ENCODE data around the gene CCDC171. TPM values are rescaled to one million over a fixed set of nuclear protein-coding genes. Genes with fewer than 3 reads are reported as not detected.
"Not testable (repeated sequence)": the region's sequence is repeated elsewhere in the genome, so short reads cannot be mapped to it uniquely, and the experiment has no call there.

The CCDC171 gene
- total RNA-seq, 4 donors from 2014 or later: 1.1 to 5.1 (median 3.6) TPM

DNA sequence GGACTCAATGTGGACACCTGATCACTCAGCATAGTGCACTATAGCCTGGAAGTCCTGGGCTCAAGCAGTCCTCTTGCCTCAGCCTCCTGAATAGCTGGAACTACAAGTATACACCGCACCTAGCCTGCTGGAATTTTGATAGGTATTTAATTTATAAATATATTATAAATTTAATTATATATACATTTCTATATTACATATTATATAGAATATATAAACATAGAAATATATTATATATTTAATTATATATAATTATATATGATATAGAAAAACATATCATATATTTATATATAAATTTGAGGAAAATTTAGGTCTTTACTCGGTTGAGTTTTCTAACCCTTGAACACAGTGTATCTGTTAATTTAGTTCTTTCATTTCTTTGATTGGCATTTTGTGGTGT is 26.9 kb upstream of the CCDC171 start:
- in situ Hi-C loops (cut with MboI; ENCODE audit: low pct_ligation_motif_present in 1 of 4, low pct_unique_long_range_greater_than_20kb in 1 of 4, low sequenced_read_pairs in 3 of 4): no loop called here
- H3K4me3 ChIP-seq: no peak overlapping the region
- H3K36me3 ChIP-seq: no peaks in the 10 kb centered on the region
- H3K9me3 ChIP-seq: no peaks in the 10 kb centered on the region
- 83 to 96% methylated on average over 2 of the region's 2 CpGs for WGBS, 2 donors (ENCODE audit: low coverage in 1 of 2)
- no peak for TF ChIP-seq POLR2AphosphoS5 (IDR thresholded peaks at IDR 0.05)
- TF ChIP-seq CTCF (IDR thresholded peaks at IDR 0.05): no peak
- no peak for TF ChIP-seq POLR2A (IDR thresholded peaks at IDR 0.05)
- TF ChIP-seq EP300 (IDR thresholded peaks at IDR 0.05; ENCODE audit: low read depth): no peak
- DNase-seq: no peak
- H3K4me1 ChIP-seq: no peaks in the 10 kb centered on the region
- intact Hi-C loops (cut with DNase I; ENCODE audit: low total_unique reads): no loop called here
- H3K27me3 ChIP-seq: no peaks in the 10 kb centered on the region
- H3K27ac ChIP-seq: no peak overlapping the region

- H3K4me3 ChIP-seq; H3K36me3 ChIP-seq; in situ Hi-C loops (cut with MboI; ENCODE audit: low pct_ligation_motif_present in 1 of 4, low pct_unique_long_range_greater_than_20kb in 1 of 4, low sequenced_read_pairs in 3 of 4); DNase-seq; intact Hi-C loops (cut with DNase I; ENCODE audit: low total_unique reads); H3K9me3 ChIP-seq; H3K4me1 ChIP-seq; H3K27ac ChIP-seq; H3K27me3 ChIP-seq: not testable (repeated sequence)
- WGBS, 2 donors (ENCODE audit: low coverage in 1 of 2): 94 to 100% methylated on average over 3 to 5 of the region's 5 CpGs
Measured at GRCh38 chr9:15527035-15527434, 25.8 kb upstream of the CCDC171 start.

- Histone ChIP-seq H3K27me3 (no peaks in the 10 kb centered on the region), H3K36me3 (no peaks in the 10 kb centered on the region), H3K9me3 (no peaks in the 10 kb centered on the region), H3K27ac (no peak overlapping the region), H3K4me3 (no peak overlapping the region), H3K4me1 (no peaks in the 10 kb centered on the region)
- in situ Hi-C loops (cut with MboI; ENCODE audit: low pct_ligation_motif_present in 1 of 4, low pct_unique_long_range_greater_than_20kb in 1 of 4, low sequenced_read_pairs in 3 of 4): no loop called here
- DNase-seq: no peak
- intact Hi-C loops (cut with DNase I; ENCODE audit: low total_unique reads): loop anchor here (2.0 kb wide), 1 partner anchor 15 kb away; no protein-coding TSS in a partner anchor
- TF ChIP-seq CTCF (IDR thresholded peaks at IDR 0.05): no peak
- TF ChIP-seq POLR2AphosphoS5 (IDR thresholded peaks at IDR 0.05): no peak
- no peak for TF ChIP-seq EP300 (IDR thresholded peaks at IDR 0.05; ENCODE audit: low read depth)
- TF ChIP-seq POLR2A (IDR thresholded peaks at IDR 0.05): no peak
- WGBS, 2 donors (ENCODE audit: low coverage in 1 of 2): 43 to 63% methylated on average over 1 to 4 of the region's 4 CpGs
Measured at GRCh38 chr9:15529566-15530324, 23.1 kb upstream of the CCDC171 start.

GRCh38 chr9:15531380-15531779 is 21.5 kb upstream of the CCDC171 start:
- TF ChIP-seq EP300 (IDR thresholded peaks at IDR 0.05; ENCODE audit: low read depth): no peak
- TF ChIP-seq POLR2AphosphoS5 (IDR thresholded peaks at IDR 0.05): no peak
- no peak for TF ChIP-seq POLR2A (IDR thresholded peaks at IDR 0.05)
- Histone ChIP-seq H3K27ac (no peak overlapping the region), H3K9me3 (no peaks in the 10 kb centered on the region), H3K27me3 (no peaks in the 10 kb centered on the region), H3K36me3 (no peaks in the 10 kb centered on the region), H3K4me1 (no peaks in the 10 kb centered on the region), H3K4me3 (no peak overlapping the region)
- intact Hi-C loops (cut with DNase I; ENCODE audit: low total_unique reads): loop anchor here (1.0 kb wide), 1 partner anchor 22 kb away; the partner anchor contains the start of gene CCDC171
- in situ Hi-C loops (cut with MboI; ENCODE audit: low pct_ligation_motif_present in 1 of 4, low pct_unique_long_range_greater_than_20kb in 1 of 4, low sequenced_read_pairs in 3 of 4): no loop called here
- DNase-seq: no peak
- 55 to 71% methylated on average over 1 of the region's 1 CpG for WGBS, 2 donors (ENCODE audit: low coverage in 1 of 2)

DNA sequence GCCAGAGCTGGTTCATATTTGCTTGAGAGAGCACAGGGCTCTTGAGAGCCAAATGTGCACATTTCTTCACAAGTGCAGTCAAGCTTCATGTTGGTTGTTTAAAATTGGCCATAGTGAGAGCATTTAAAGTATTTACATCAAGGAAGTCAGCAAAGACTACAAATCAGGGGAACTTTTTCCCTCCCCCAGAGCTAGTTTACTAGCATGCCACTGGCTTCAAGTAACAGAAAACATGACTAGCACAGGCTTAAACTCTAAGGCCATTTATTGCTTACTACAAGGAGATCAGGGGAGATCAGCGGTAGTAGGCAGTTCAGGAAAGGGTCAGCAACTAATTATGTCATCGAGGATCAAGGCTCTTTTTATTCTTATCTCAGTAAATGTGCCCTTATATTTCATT is 11.0 kb upstream of the CCDC171 start:
- in situ Hi-C loops (cut with MboI; ENCODE audit: low pct_ligation_motif_present in 1 of 4, low pct_unique_long_range_greater_than_20kb in 1 of 4, low sequenced_read_pairs in 3 of 4): no loop called here
- H3K27me3 ChIP-seq: no peaks in the 10 kb centered on the region
- no peaks in the 10 kb centered on the region for H3K36me3 ChIP-seq
- no peak for DNase-seq
- no peak overlapping the region for H3K27ac ChIP-seq
- 70% methylated on average over 2 of the region's 2 CpGs; no CpG with 5 or more reads in 1 of the 2 donors for WGBS, 2 donors (ENCODE audit: low coverage in 1 of 2)
- no peak overlapping the region for H3K4me3 ChIP-seq
- H3K9me3 ChIP-seq: no peaks in the 10 kb centered on the region
- H3K4me1 ChIP-seq: no peaks in the 10 kb centered on the region
- intact Hi-C loops (cut with DNase I; ENCODE audit: low total_unique reads): no loop called here
- no peak for TF ChIP-seq EP300 (IDR thresholded peaks at IDR 0.05; ENCODE audit: low read depth)
